IMR-90 (cell line): ENCODE results near the gene ANKRD44. TPM values are rescaled to one million over a fixed set of nuclear protein-coding genes. Genes with fewer than 3 reads are reported as not detected.

ENCODE experiments used
- ATAC-seq: fragments of 200-7000 bp; cut with Tn5 transposase; 2 replicates; pipeline ENCODE4 v1.9.1; 2020; ENCODE audit warnings: low read depth, mild to moderate bottlenecking, moderate library complexity
- BruUV-seq: library from RNA; stranded (reverse); fragments of 400-500 nt; replicated peaks from 2 replicates; lab custom pipeline; 2021; lab: Mats Ljungman, UMichigan
- CTCF ChIA-PET: fragments of 300-600 bp; formaldehyde crosslinking; extraction: SDS; loops from one replicate; lab custom pipeline; 2021; ENCODE audit warnings: antibody characterized with exemption; lab: Yijun Ruan, JAX
- POLR2A ChIA-PET: fragments of 300-600 bp; sonication (Branson Sonifier 250); formaldehyde crosslinking; loops from one replicate; lab custom pipeline; 2022; ENCODE audit warnings: antibody characterized with exemption; ENCODE audit not compliant: unreplicated experiment; lab: Charles Lee
- DNase-seq: peaks from one replicate; pipeline ENCODE4 v3.0.0; 2013
- H2AFZ ChIP-seq: replicated peaks from 2 replicates; pipeline ENCODE3; 2013; ENCODE audit warnings: low read length, mild to moderate bottlenecking; ENCODE audit not compliant: poor library complexity
- H2AK5ac ChIP-seq: 2 replicates; pipeline ENCODE4 v1.6.1; 2013; ENCODE audit warnings: low read depth, low read length, inconsistent platforms
- H2AK9ac ChIP-seq: replicated peaks from 2 replicates; pipeline ENCODE3; 2013; ENCODE audit warnings: mild to moderate bottlenecking, low read depth, low read length, moderate library complexity; ENCODE audit not compliant: poor library complexity
- H2BK120ac ChIP-seq: 2 replicates; pipeline ENCODE4 v1.6.1; 2013; ENCODE audit warnings: low read depth, low read length, inconsistent platforms
- H2BK15ac ChIP-seq: 3 replicates; pipeline ENCODE4 v1.6.1; 2013; ENCODE audit warnings: low read depth, low read length, inconsistent platforms
- H2BK20ac ChIP-seq: 2 replicates; pipeline ENCODE4 v1.6.1; 2013; ENCODE audit warnings: low read depth, mild to moderate bottlenecking, inconsistent platforms, low read length, moderate library complexity
- H2BK5ac ChIP-seq: 2 replicates; pipeline ENCODE4 v1.6.1; 2013; ENCODE audit warnings: mild to moderate bottlenecking, low read depth, low read length, inconsistent platforms; ENCODE audit not compliant: poor library complexity, severe bottlenecking
- H3K14ac ChIP-seq: replicated peaks from 2 replicates; pipeline ENCODE4 v1.6.1; 2013; ENCODE audit warnings: low read depth, low read length, inconsistent platforms
- H3K18ac ChIP-seq: 2 replicates; pipeline ENCODE4 v1.6.1; 2013; ENCODE audit warnings: low read depth, low read length, control low read depth
- H3K23ac ChIP-seq: 2 replicates; pipeline ENCODE4 v1.6.1; 2013; ENCODE audit warnings: low read depth, low read length, inconsistent platforms
- H3K27ac ChIP-seq: 2 replicates; pipeline ENCODE4 v1.5.1; 2013; ENCODE audit warnings: mild to moderate bottlenecking, control low read depth, low read length; ENCODE audit not compliant: insufficient read depth
- H3K27me3 ChIP-seq: 2 replicates; pipeline ENCODE4 v1.6.1; 2013; ENCODE audit warnings: low read length; ENCODE audit not compliant: control insufficient read depth, insufficient read depth
- H3K36me3 ChIP-seq: 2 replicates; pipeline ENCODE4 v1.6.1; 2013; ENCODE audit warnings: low read length, mixed read lengths; ENCODE audit not compliant: control insufficient read depth, insufficient read depth
- H3K4ac ChIP-seq: 2 replicates; pipeline ENCODE4 v1.6.1; 2013; ENCODE audit warnings: low read depth, low read length, inconsistent platforms
- H3K4me1 ChIP-seq: 2 replicates; pipeline ENCODE4 v1.6.1; 2013; ENCODE audit warnings: low read length, mixed read lengths; ENCODE audit not compliant: control insufficient read depth, insufficient read depth
- H3K4me2 ChIP-seq: 2 replicates; pipeline ENCODE4 v1.6.1; 2013; ENCODE audit warnings: low read depth, mild to moderate bottlenecking, control low read depth, low read length, moderate library complexity
- H3K4me3 ChIP-seq: 2 replicates; pipeline ENCODE4 v1.5.1; 2013; ENCODE audit warnings: low read depth, mild to moderate bottlenecking, control low read depth, low read length, moderate library complexity; ENCODE audit not compliant: insufficient read depth
- H3K56ac ChIP-seq: 2 replicates; pipeline ENCODE4 v1.6.1; 2013; ENCODE audit warnings: low read length, inconsistent platforms; ENCODE audit not compliant: insufficient read depth; ENCODE audit errors: extremely low read depth
- H3K79me1 ChIP-seq, 2 experiments: 2 replicates each; pipeline ENCODE4 v1.6.1; 2013; ENCODE audit warnings: low read length in 2 of 2, inconsistent platforms in 1 of 2, low read depth in 1 of 2
- H3K9ac ChIP-seq: 2 replicates; pipeline ENCODE4 v1.6.1; 2013; ENCODE audit warnings: low read depth, low read length, control low read depth
- H3K9me1 ChIP-seq: 2 replicates; pipeline ENCODE4 v1.6.1; 2013; ENCODE audit warnings: low read length, inconsistent platforms; ENCODE audit not compliant: insufficient read depth
- H3K9me3 ChIP-seq: 2 replicates; pipeline ENCODE4 v1.6.1; 2013; ENCODE audit warnings: low read length; ENCODE audit not compliant: control insufficient read depth, insufficient read depth
- H4K20me1 ChIP-seq: 2 replicates; pipeline ENCODE4 v1.6.1; 2013; ENCODE audit warnings: low read length, inconsistent platforms; ENCODE audit not compliant: insufficient read depth
- H4K5ac ChIP-seq: 2 replicates; pipeline ENCODE4 v1.6.1; 2013; ENCODE audit warnings: mild to moderate bottlenecking, low read depth, low read length, control low read depth
- H4K8ac ChIP-seq, 2 experiments: 2 replicates each; pipeline ENCODE4 v1.6.1; 2013; ENCODE audit warnings: low read depth in 2 of 2, low read length in 2 of 2, control low read depth in 1 of 2, inconsistent platforms in 1 of 2
- H4K91ac ChIP-seq: 2 replicates; pipeline ENCODE4 v1.6.1; 2013; ENCODE audit warnings: low read depth, low read length, inconsistent platforms; ENCODE audit not compliant: insufficient read depth
- BHLHE40 ChIP-seq: fragments of 150-350 bp; IDR thresholded peaks from 2 replicates; pipeline ENCODE4 v1.6.1; 2016; ENCODE audit warnings: mild to moderate bottlenecking, low read depth, low read length
- CEBPB ChIP-seq: IDR thresholded peaks from 2 replicates; pipeline ENCODE4 v1.6.1; 2012; ENCODE audit warnings: low read depth, low read length, improper control_type of control experiment
- CHD1 ChIP-seq: IDR thresholded peaks from 2 replicates; pipeline ENCODE4 v1.6.1; 2012; ENCODE audit warnings: low read depth, low read length, improper control_type of control experiment
- FOS ChIP-seq: fragments of 150-350 bp; IDR thresholded peaks from 2 replicates; pipeline ENCODE4 v1.6.1; 2016; ENCODE audit warnings: low read depth, low read length
- MAFK ChIP-seq: IDR thresholded peaks from 2 replicates; pipeline ENCODE4 v1.6.1; 2012; ENCODE audit warnings: low read depth, low read length, improper control_type of control experiment
- MAZ ChIP-seq: IDR thresholded peaks from 2 replicates; pipeline ENCODE4 v1.6.1; 2012; ENCODE audit warnings: low read depth, mild to moderate bottlenecking, low read length, improper control_type of control experiment, moderate library complexity, borderline replicate concordance
- MXI1 ChIP-seq: IDR thresholded peaks from 2 replicates; pipeline ENCODE4 v1.6.1; 2012; ENCODE audit warnings: low read depth, mild to moderate bottlenecking, low read length, moderate library complexity, borderline replicate concordance
- NFE2L2 ChIP-seq: fragments of 150-350 bp; IDR thresholded peaks from 2 replicates; pipeline ENCODE4 v1.6.1; 2016; ENCODE audit warnings: low read depth, mild to moderate bottlenecking, low read length
- POLR2A ChIP-seq: IDR thresholded peaks from 2 replicates; pipeline ENCODE4 v1.6.1; 2012; ENCODE audit warnings: mild to moderate bottlenecking, low read depth, low read length
- RAD21 ChIP-seq: IDR thresholded peaks from 2 replicates; pipeline ENCODE4 v1.6.1; 2012; ENCODE audit warnings: low read length, improper control_type of control experiment
- RCOR1 ChIP-seq: IDR thresholded peaks from 2 replicates; pipeline ENCODE4 v1.6.1; 2012; ENCODE audit warnings: mild to moderate bottlenecking, low read length, improper control_type of control experiment; ENCODE audit not compliant: insufficient replicate concordance
- RFX5 ChIP-seq: IDR thresholded peaks from 2 replicates; pipeline ENCODE4 v1.8.0; 2012; ENCODE audit warnings: low read depth, mild to moderate bottlenecking, low read length, moderate library complexity
- SMC3 ChIP-seq: fragments of 150-350 bp; IDR thresholded peaks from 2 replicates; pipeline ENCODE4 v1.6.1; 2016; ENCODE audit warnings: low read depth, mild to moderate bottlenecking, antibody characterized with exemption, low read length, moderate library complexity
- WGBS, 2 experiments: methylation state at CpG; one replicate each; pipeline versions ENCODE4 v1.1.5 to v1.1.7; 2013; ENCODE audit warnings: missing lambda C conversion rate in 2 of 2; ENCODE audit not compliant: insufficient read length in 1 of 2; ENCODE audit errors: extremely low coverage in 2 of 2; 5-methylcytosine and 5-hydroxymethylcytosine counted together
- dilution Hi-C: fragments of 300-500 bp; cut with HindIII; formaldehyde crosslinking; loops from one replicate; pipeline ENCODE4 v1.14.3; 2018; ENCODE audit warnings: low sequenced_read_pairs; ENCODE audit not compliant: unreplicated experiment
- in situ Hi-C: fragments of 300-500 bp; cut with MboI; formaldehyde crosslinking; loops from 3 replicates; pipeline ENCODE4 v1.14.3; 2019; ENCODE audit warnings: low sequenced_read_pairs, inconsistent platforms, mixed read lengths
- intact Hi-C: fragments of 100-400 bp; cut with micrococcal nuclease; formaldehyde crosslinking; loops from 2 replicates; pipeline ENCODE4 v1.10.0; 2022
- polyA plus RNA-seq, 3 experiments: library from polyadenylated mRNA; depleted of rRNA; stranded (reverse); fragments of >200 nt; gene quantifications; 2 replicates each; pipeline ENCODE4 v1.2.3, GENCODE V29; 2012; ENCODE audit warnings: low replicate concordance in 1 of 3
- total RNA-seq: library from RNA; depleted of rRNA; stranded (reverse); fragments of >200 nt; gene quantifications from 2 replicates; pipeline ENCODE4 v1.2.3, GENCODE V29; 2012
- TF ChIP-seq, protein P1 (sequence below): fragments of 150-350 bp; IDR thresholded peaks from 2 replicates; pipeline ENCODE4 v1.6.1; 2016; ENCODE audit warnings: low read depth, mild to moderate bottlenecking, low read length, moderate library complexity, borderline replicate concordance
- TF ChIP-seq, protein P2 (sequence below): fragments of 150-350 bp; IDR thresholded peaks from 2 replicates; pipeline ENCODE4 v1.6.1; 2017; ENCODE audit warnings: mild to moderate bottlenecking, antibody characterized with exemption, low read length, low read depth

Gene ANKRD44
- total and polyA plus RNA-seq, 2 of the 4 experiments (the other 2 are of a cell fraction), result 5.2 to 15.6 TPM

DNA sequence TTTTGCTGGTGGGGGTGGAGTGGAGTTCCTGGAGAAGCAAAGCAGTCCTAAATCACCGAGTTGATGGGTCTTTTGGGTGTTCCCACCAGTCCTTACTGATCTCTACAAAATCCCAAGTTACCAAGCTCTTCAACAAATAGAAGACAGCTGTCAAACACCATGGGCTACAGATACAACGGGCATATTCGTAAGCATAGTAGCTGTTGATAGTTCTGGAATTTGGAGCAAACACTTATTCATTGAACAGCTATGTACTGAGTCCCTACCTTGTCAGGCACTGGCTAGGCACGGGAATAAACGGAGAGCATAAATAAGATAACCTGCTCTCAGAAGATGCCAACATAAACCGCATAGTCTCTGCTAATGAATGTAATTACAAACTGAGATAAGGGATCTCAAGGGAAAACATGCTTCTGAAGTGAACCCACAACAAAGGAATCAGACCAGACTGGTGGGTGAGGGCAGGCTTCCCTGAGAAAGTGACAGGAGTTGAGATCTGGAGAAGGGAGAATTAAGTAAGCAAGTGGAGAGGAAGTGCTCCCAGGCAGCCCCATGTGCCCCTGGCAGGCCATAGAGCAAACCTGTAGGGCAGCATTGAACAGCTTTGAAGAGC, 947 bp upstream of the ANKRD44 start:
- Histone ChIP-seq H2AFZ (peak overlapping the region; percentile 92), H3K79me1 (peaks cover 0 to 6% of the 10 kb centered on the region in 2 experiments; a peak in 1 of 4 replicates), H3K27me3 (peaks cover 2% of the 10 kb centered on the region), H3K4me3 (peak overlapping the region; percentile 98; the same call in 1 of the 2 replicates), H2BK120ac (0 out of 2 replicates have a peak overlapping the region, but pooled peaks have one; percentile 39), H3K9me3 (no peaks in the 10 kb centered on the region), H3K27ac (no peak overlapping the region), H4K20me1 (no peaks in the 10 kb centered on the region), H2AK9ac (no peak overlapping the region), H3K9me1 (no peaks in the 10 kb centered on the region), H2BK5ac (no peak overlapping the region), H4K5ac (peak overlapping the region; percentile 45; the same call in 1 of the 2 replicates), H3K36me3 (no peaks in the 10 kb centered on the region), H3K4me2 (peak overlapping the region; percentile 96), H3K4me1 (peaks cover 8% of the 10 kb centered on the region), H2BK15ac (no peak overlapping the region), H2AK5ac (no peak overlapping the region), H2BK20ac (no peak overlapping the region), H3K4ac (peak overlapping the region; percentile 52), H3K9ac (no peak overlapping the region), H3K56ac (no peak overlapping the region), H3K18ac (no peak overlapping the region), H3K23ac (peak overlapping the region; percentile 76; the same call in 1 of the 2 replicates), H4K91ac (no peak overlapping the region), H4K8ac (peak overlapping the region in 1 of 2 experiments; percentile 49; a peak in 1 of 4 replicates), H3K14ac (no peak overlapping the region)
- CTCF ChIA-PET, result interaction anchor here (0.6 to 1.1 kb wide), 6 partner anchors 18 to 198 kb away, joined by 3 to 5 read pairs (median 4); no protein-coding TSS in a partner anchor
- in situ Hi-C loops (loop anchor here (5.0 kb wide), 2 partner anchors 124 to 194 kb away; no protein-coding TSS in a partner anchor), dilution Hi-C loops (no loop called here), intact Hi-C loops (loop anchor here (1.0 to 10.0 kb wide), 5 partner anchors 66 to 297 kb away; no protein-coding TSS in a partner anchor)
- POLR2A ChIA-PET, result interaction anchor here (0.5 kb wide), 1 partner anchor 40 kb away, joined by 7 read pairs; no protein-coding TSS in a partner anchor
- ATAC-seq, result no peak
- no peak for DNase-seq
- WGBS, 2 experiments, result no CpG with 5 or more reads among the region's 6 CpGs
- no TSS peak for BruUV-seq
- TF ChIP-seq RCOR1 (no peak), MAFK (no peak), MXI1 (no peak), FOS (no peak), SMC3 (no peak), MAZ (no peak), BHLHE40 (no peak), CHD1 (no peak), POLR2A (no peak), RFX5 (no peak), NFE2L2 (no peak), CEBPB (no peak), RAD21 (no peak)
- TF ChIP-seq, protein P1, sequence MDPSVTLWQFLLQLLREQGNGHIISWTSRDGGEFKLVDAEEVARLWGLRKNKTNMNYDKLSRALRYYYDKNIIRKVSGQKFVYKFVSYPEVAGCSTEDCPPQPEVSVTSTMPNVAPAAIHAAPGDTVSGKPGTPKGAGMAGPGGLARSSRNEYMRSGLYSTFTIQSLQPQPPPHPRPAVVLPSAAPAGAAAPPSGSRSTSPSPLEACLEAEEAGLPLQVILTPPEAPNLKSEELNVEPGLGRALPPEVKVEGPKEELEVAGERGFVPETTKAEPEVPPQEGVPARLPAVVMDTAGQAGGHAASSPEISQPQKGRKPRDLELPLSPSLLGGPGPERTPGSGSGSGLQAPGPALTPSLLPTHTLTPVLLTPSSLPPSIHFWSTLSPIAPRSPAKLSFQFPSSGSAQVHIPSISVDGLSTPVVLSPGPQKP, result no peak
- TF ChIP-seq, protein P2, sequence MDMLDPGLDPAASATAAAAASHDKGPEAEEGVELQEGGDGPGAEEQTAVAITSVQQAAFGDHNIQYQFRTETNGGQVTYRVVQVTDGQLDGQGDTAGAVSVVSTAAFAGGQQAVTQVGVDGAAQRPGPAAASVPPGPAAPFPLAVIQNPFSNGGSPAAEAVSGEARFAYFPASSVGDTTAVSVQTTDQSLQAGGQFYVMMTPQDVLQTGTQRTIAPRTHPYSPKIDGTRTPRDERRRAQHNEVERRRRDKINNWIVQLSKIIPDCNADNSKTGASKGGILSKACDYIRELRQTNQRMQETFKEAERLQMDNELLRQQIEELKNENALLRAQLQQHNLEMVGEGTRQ, result no peak
